HEK293 (cell line): Measurements from ENCODE around the gene SKI.

Source experiments
- CTCF ChIA-PET: fragments of 350-600 bp; formaldehyde crosslinking; extraction: SDS; loops from one replicate; lab custom pipeline; 2021; ENCODE audit warnings: antibody characterized with exemption; lab: Yijun Ruan, JAX
- POLR2A ChIA-PET: fragments of 300-600 bp; formaldehyde crosslinking; extraction: SDS; loops from one replicate; lab custom pipeline; 2020; ENCODE audit warnings: antibody characterized with exemption, inconsistent platforms; lab: Yijun Ruan, JAX
- H3K27ac ChIP-seq: fragments of 200-500 bp; sonication (Bioruptor generic); 2 replicates; pipeline ENCODE4 v1.5.1; 2014; ENCODE audit warnings: low read depth, low read length, control low read depth, inconsistent platforms; ENCODE audit errors: extremely low read depth
- H3K36me3 ChIP-seq, 2 experiments: fragments of 200-500 bp in 1 of 2; sonication (Bioruptor generic) in 1 of 2; 1 replicate in 1 of 2; 2 replicates in 1 of 2; pipeline ENCODE4 v1.5.1; 2014 to 2017; ENCODE audit warnings: inconsistent platforms in 2 of 2, low read length in 2 of 2; ENCODE audit not compliant: control insufficient read depth in 2 of 2, insufficient read depth in 1 of 2
- H3K4me1 ChIP-seq: fragments of 200-500 bp; sonication (Bioruptor generic); 2 replicates; pipeline ENCODE4 v1.5.1; 2014; ENCODE audit warnings: mild to moderate bottlenecking, low read length, inconsistent platforms; ENCODE audit not compliant: control insufficient read depth, insufficient read depth
- H3K4me3 ChIP-seq: 2 replicates; pipeline ENCODE4 v1.5.1; 2011; ENCODE audit warnings: low read depth, mild to moderate bottlenecking, control low read depth, low read length, moderate library complexity
- H3K9me3 ChIP-seq: fragments of 200-500 bp; sonication (Bioruptor generic); 2 replicates; pipeline ENCODE4 v1.5.1; 2014; ENCODE audit warnings: low read depth, low read length, inconsistent platforms; ENCODE audit not compliant: control insufficient read depth, insufficient read depth
- BCL11B ChIP-seq: fragments of 450-650 bp; formaldehyde crosslinking; IDR thresholded peaks from 2 replicates; pipeline ENCODE4 v1.5.1; 2016; ENCODE audit warnings: low read depth, missing biosample characterization, missing genetic modification characterization
- FEZF1 ChIP-seq: fragments of 450-650 bp; formaldehyde crosslinking; IDR thresholded peaks from 2 replicates; pipeline ENCODE4 v1.5.1; 2016; ENCODE audit warnings: missing biosample characterization, missing genetic modification characterization
- GFI1B ChIP-seq: fragments of 450-650 bp; formaldehyde crosslinking; IDR thresholded peaks from 2 replicates; pipeline ENCODE4 v1.5.1; 2016; ENCODE audit warnings: missing biosample characterization, missing genetic modification characterization
- GLI4 ChIP-seq: fragments of 450-650 bp; formaldehyde crosslinking; IDR thresholded peaks from 2 replicates; pipeline ENCODE4 v1.5.1; 2016; ENCODE audit warnings: missing biosample characterization, missing genetic modification characterization
- KLF17 ChIP-seq: fragments of 450-650 bp; formaldehyde crosslinking; IDR thresholded peaks from 2 replicates; pipeline ENCODE4 v1.5.1; 2016; ENCODE audit warnings: missing biosample characterization, missing genetic modification characterization
- MYNN ChIP-seq: fragments of 450-650 bp; formaldehyde crosslinking; IDR thresholded peaks from 2 replicates; pipeline ENCODE4 v1.5.1; 2016; ENCODE audit warnings: missing biosample characterization, missing genetic modification characterization, borderline replicate concordance
- WT1 ChIP-seq: fragments of 450-650 bp; formaldehyde crosslinking; IDR thresholded peaks from 2 replicates; pipeline ENCODE4 v1.5.1; 2016; ENCODE audit warnings: missing biosample characterization, missing genetic modification characterization
- YY1 ChIP-seq: fragments of 450-650 bp; formaldehyde crosslinking; IDR thresholded peaks from 2 replicates; pipeline ENCODE4 v1.5.1; 2018; ENCODE audit warnings: missing biosample characterization, missing genetic modification characterization
- YY2 ChIP-seq: fragments of 450-650 bp; formaldehyde crosslinking; IDR thresholded peaks from 2 replicates; pipeline ENCODE4 v1.5.1; 2016; ENCODE audit warnings: missing biosample characterization, missing genetic modification characterization
- ZNF132 ChIP-seq: fragments of 450-650 bp; formaldehyde crosslinking; IDR thresholded peaks from 2 replicates; pipeline ENCODE4 v1.5.1; 2017; ENCODE audit warnings: missing biosample characterization, missing genetic modification characterization, borderline replicate concordance
- ZNF23 ChIP-seq: fragments of 450-650 bp; formaldehyde crosslinking; IDR thresholded peaks from 2 replicates; pipeline ENCODE4 v1.5.1; 2016; ENCODE audit warnings: missing biosample characterization, missing genetic modification characterization, borderline replicate concordance
- ZNF248 ChIP-seq: fragments of 450-650 bp; formaldehyde crosslinking; IDR thresholded peaks from 2 replicates; pipeline ENCODE4 v1.5.1; 2017; ENCODE audit warnings: missing biosample characterization, missing genetic modification characterization
- ZNF280D ChIP-seq: fragments of 450-650 bp; formaldehyde crosslinking; IDR thresholded peaks from 2 replicates; pipeline ENCODE4 v1.5.1; 2016; ENCODE audit warnings: missing biosample characterization, missing genetic modification characterization
- ZNF416 ChIP-seq: fragments of 450-650 bp; formaldehyde crosslinking; IDR thresholded peaks from 2 replicates; pipeline ENCODE4 v1.5.1; 2016; ENCODE audit warnings: missing biosample characterization, missing genetic modification characterization
- ZNF449 ChIP-seq: fragments of 450-650 bp; formaldehyde crosslinking; IDR thresholded peaks from 2 replicates; pipeline ENCODE4 v1.5.1; 2017; ENCODE audit warnings: missing biosample characterization, mild to moderate bottlenecking, missing genetic modification characterization, moderate library complexity
- ZNF513 ChIP-seq: fragments of 450-650 bp; IDR thresholded peaks from 2 replicates; pipeline ENCODE4 v1.5.1; 2018; ENCODE audit warnings: missing biosample characterization, missing genetic modification characterization
- ZNF530 ChIP-seq: fragments of 450-650 bp; formaldehyde crosslinking; IDR thresholded peaks from 2 replicates; pipeline ENCODE4 v1.5.1; 2016; ENCODE audit warnings: low read depth, missing biosample characterization, missing genetic modification characterization
- ZNF596 ChIP-seq: fragments of 450-650 bp; IDR thresholded peaks from 2 replicates; pipeline ENCODE4 v1.5.0; 2018; ENCODE audit warnings: missing biosample characterization, mild to moderate bottlenecking, missing genetic modification characterization, moderate library complexity
- ZNF629 ChIP-seq: fragments of 450-650 bp; formaldehyde crosslinking; IDR thresholded peaks from 2 replicates; pipeline ENCODE4 v1.5.1; 2017; ENCODE audit warnings: missing biosample characterization, missing genetic modification characterization
- ZNF639 ChIP-seq: fragments of 450-650 bp; formaldehyde crosslinking; IDR thresholded peaks from 2 replicates; pipeline ENCODE4 v1.5.1; 2016; ENCODE audit warnings: missing biosample characterization, missing genetic modification characterization
- ZNF654 ChIP-seq: fragments of 450-650 bp; formaldehyde crosslinking; IDR thresholded peaks from 2 replicates; pipeline ENCODE4 v1.5.1; 2016; ENCODE audit warnings: low read depth, missing biosample characterization, missing genetic modification characterization
- ZNF660 ChIP-seq: fragments of 450-650 bp; IDR thresholded peaks from 2 replicates; pipeline ENCODE4 v1.5.1; 2018; ENCODE audit warnings: missing biosample characterization, mild to moderate bottlenecking, missing genetic modification characterization
- ZNF664 ChIP-seq: fragments of 450-650 bp; formaldehyde crosslinking; IDR thresholded peaks from 2 replicates; pipeline ENCODE4 v1.5.1; 2016; ENCODE audit warnings: missing biosample characterization, missing genetic modification characterization
- ZNF777 ChIP-seq: fragments of 450-650 bp; formaldehyde crosslinking; IDR thresholded peaks from 2 replicates; pipeline ENCODE4 v1.5.1; 2017; ENCODE audit warnings: missing biosample characterization, missing genetic modification characterization, borderline replicate concordance
- ZNF792 ChIP-seq: fragments of 450-650 bp; formaldehyde crosslinking; IDR thresholded peaks from 2 replicates; pipeline ENCODE4 v1.5.1; 2016; ENCODE audit warnings: missing biosample characterization, missing genetic modification characterization
- ZNF830 ChIP-seq: fragments of 450-650 bp; IDR thresholded peaks from 2 replicates; pipeline ENCODE4 v1.5.0; 2018; ENCODE audit warnings: missing biosample characterization, missing genetic modification characterization, low read depth, mild to moderate bottlenecking, moderate library complexity
- ZSCAN23 ChIP-seq: fragments of 450-650 bp; formaldehyde crosslinking; IDR thresholded peaks from 2 replicates; pipeline ENCODE4 v1.5.1; 2016; ENCODE audit warnings: missing biosample characterization, missing genetic modification characterization
- ZSCAN30 ChIP-seq: fragments of 450-650 bp; IDR thresholded peaks from 2 replicates; pipeline ENCODE4 v1.5.1; 2018; ENCODE audit warnings: missing biosample characterization, mild to moderate bottlenecking, missing genetic modification characterization, moderate library complexity

The SKI gene

GRCh38 chr1:2341706-2342383 lies 113.7 kb downstream of the SKI start:
- ChIA-PET CTCF (no interaction called here), POLR2A (no interaction called here)
- no peaks in the 10 kb centered on the region for H3K4me1 ChIP-seq
- no peak overlapping the region for H3K4me3 ChIP-seq
- no peaks in the 10 kb centered on the region for H3K9me3 ChIP-seq
- TF ChIP-seq GFI1B (tag by site-specific recombination) = no peak
- no peak for TF ChIP-seq GLI4 (tag by site-specific recombination)
- no peak for TF ChIP-seq ZNF280D
- no peak for TF ChIP-seq BCL11B (tag by site-specific recombination)
- no peak for TF ChIP-seq ZNF629 (tag by site-specific recombination)
- TF ChIP-seq ZNF639 (tag by site-specific recombination) = no peak
- no peak for TF ChIP-seq FEZF1 (tag by site-specific recombination)
- no peak for TF ChIP-seq ZSCAN23 (tag by site-specific recombination)
- no peak for TF ChIP-seq ZNF416 (tag by site-specific recombination)
- no peak for TF ChIP-seq ZNF248 (tag by site-specific recombination)
- TF ChIP-seq YY2 (tag by site-specific recombination) = no peak
- TF ChIP-seq KLF17 = no peak
- no peak for TF ChIP-seq ZNF664 (tag by site-specific recombination)
- no peak for TF ChIP-seq ZNF792 (tag by site-specific recombination)
- TF ChIP-seq MYNN (tag by site-specific recombination) = no peak
- no peak for TF ChIP-seq ZNF777 (tag by site-specific recombination)
- TF ChIP-seq ZNF654 (tag by site-specific recombination) = no peak
- no peak for TF ChIP-seq ZNF830
- no peaks in the 10 kb centered on the region for H3K36me3 ChIP-seq
- no peak overlapping the region for H3K27ac ChIP-seq

GRCh38 chr1:2342384-2343022 lies 114.4 kb downstream of the SKI start:
- Histone ChIP-seq H3K4me1 (no peaks in the 10 kb centered on the region), H3K9me3 (no peaks in the 10 kb centered on the region), H3K36me3 (no peaks in the 10 kb centered on the region), H3K27ac (no peak overlapping the region), H3K4me3 (no peak overlapping the region)
- CTCF ChIA-PET = no interaction called here
- POLR2A ChIA-PET = no interaction called here
- TF ChIP-seq ZNF660 (tag by site-specific recombination) (no peak), ZNF530 (no peak), ZNF132 (tag by site-specific recombination) (no peak), ZNF513 (tag by site-specific recombination) (no peak), WT1 (no peak), ZNF596 (tag by site-specific recombination) (no peak), ZNF23 (tag by site-specific recombination) (no peak), ZNF449 (tag by site-specific recombination) (no peak), ZSCAN30 (tag by site-specific recombination) (no peak), YY1 (no peak)
